Measurements from ENCODE around the gene CCDC107. TPM values are rescaled to one million over a fixed set of nuclear protein-coding genes. Genes with fewer than 3 reads are reported as not detected.
"Not testable (repeated sequence)": the region's sequence is repeated elsewhere in the genome, so short reads cannot be mapped to it uniquely, and the experiment has no call there.

CCDC107 gene
- polyA plus RNA-seq (ENCODE audit: insufficient read length in 4 of 4): 10 to 100 TPM; 15.5 to 21.2 (median 18.4) TPM

GRCh38 chr9:35658137-35658967 lies at the start of gene CCDC107:
Gene CCDC107, plus strand, starts transcription at chr9:35658292. Its CDS starts 88 bp downstream, at chr9:35658380.
- DNase-seq (ENCODE audit: low read depth in 4 of 4, low spot score in 3 of 4): peak; percentile 79 to 82 (median 81)

- DNase-seq (ENCODE audit: low read depth in 4 of 4, low spot score in 3 of 4): no peak
These were observed 48.9 kb upstream of the CCDC107 start for GRCh38 chr9:35609001-35609819.

GRCh38 chr9:35609820-35610163 lies 48.3 kb upstream of the CCDC107 start:
- DNase-seq (ENCODE audit: low read depth in 4 of 4, low spot score in 3 of 4): no peak

GRCh38 chr9:35611230-35611797 lies 46.8 kb upstream of the CCDC107 start:
- no peak for DNase-seq (ENCODE audit: low read depth in 4 of 4, low spot score in 3 of 4)

- DNase-seq (ENCODE audit: low read depth in 4 of 4, low spot score in 3 of 4): not testable (repeated sequence)
These were observed 46.0 kb upstream of the CCDC107 start for GRCh38 chr9:35612066-35612465.

- no peak for DNase-seq (ENCODE audit: low read depth in 4 of 4, low spot score in 3 of 4)
These were observed 45.2 kb upstream of the CCDC107 start for GRCh38 chr9:35612843-35613242.

- DNase-seq (ENCODE audit: low read depth in 4 of 4, low spot score in 3 of 4): no peak
These were observed 42.0 kb upstream of the CCDC107 start for GRCh38 chr9:35615981-35616680.

- DNase-seq (ENCODE audit: low read depth in 4 of 4, low spot score in 3 of 4): no peak
These were observed 41.2 kb upstream of the CCDC107 start for GRCh38 chr9:35616681-35617459.

- DNase-seq (ENCODE audit: low read depth in 4 of 4, low spot score in 3 of 4): no peak
These were observed 40.5 kb upstream of the CCDC107 start for GRCh38 chr9:35617548-35617947.

- DNase-seq (ENCODE audit: low read depth in 4 of 4, low spot score in 3 of 4): no peak
These were observed 39.8 kb upstream of the CCDC107 start, which contains the start of gene CD72 for GRCh38 chr9:35618325-35618727. Gene CD72, minus strand, starts transcription at chr9:35618413. Its CDS starts 110 bp downstream, at chr9:35618303.

- no peak for DNase-seq (ENCODE audit: low read depth in 4 of 4, low spot score in 3 of 4)
These were observed 39.0 kb upstream of the CCDC107 start for GRCh38 chr9:35618854-35619799.

- no peak for DNase-seq (ENCODE audit: low read depth in 4 of 4, low spot score in 3 of 4)
These were observed 38.3 kb upstream of the CCDC107 start for GRCh38 chr9:35619800-35620158.

GRCh38 chr9:35627575-35627974 lies 30.5 kb upstream of the CCDC107 start:
- no peak for DNase-seq (ENCODE audit: low read depth in 4 of 4, low spot score in 3 of 4)

GRCh38 chr9:35628389-35628991 lies 29.6 kb upstream of the CCDC107 start:
- no peak for DNase-seq (ENCODE audit: low read depth in 4 of 4, low spot score in 3 of 4)

- no peak for DNase-seq (ENCODE audit: low read depth in 4 of 4, low spot score in 3 of 4)
These were observed 28.5 kb upstream of the CCDC107 start for GRCh38 chr9:35629597-35629996.

GRCh38 chr9:35635730-35636129 lies 22.4 kb upstream of the CCDC107 start:
- no peak for DNase-seq (ENCODE audit: low read depth in 4 of 4, low spot score in 3 of 4)

- DNase-seq (ENCODE audit: low read depth in 4 of 4, low spot score in 3 of 4): no peak
These were observed 21.8 kb upstream of the CCDC107 start for GRCh38 chr9:35636135-35636876.

GRCh38 chr9:35636877-35637246 lies 21.2 kb upstream of the CCDC107 start:
- not testable (repeated sequence) for DNase-seq (ENCODE audit: low read depth in 4 of 4, low spot score in 3 of 4)
